Body of pancreas (tissue), 4 donors: ENCODE measurements around the gene AKR1C1. TPM values are rescaled to one million over a fixed set of nuclear protein-coding genes. Genes with fewer than 3 reads are reported as not detected.

Source experiments
- ATAC-seq: fragments of 150-250 bp; one replicate; pipeline ENCODE4 v1.9.1; 2016
- DNase-seq, 4 donors: peaks; one replicate each; pipeline ENCODE4 v3.0.0-alpha.2; 2019
- H3K27ac ChIP-seq, 4 donors: fragments of 200-600 bp; sonication (generic); 1 replicate in 3 of 4; 2 replicates in 1 of 4; pipeline versions ENCODE4 v1.5.1 to v1.6.1; 2016 to 2019; ENCODE audit warnings: mild to moderate bottlenecking in 1 of 4, mixed read lengths in 1 of 4, moderate library complexity in 1 of 4
- H3K27me3 ChIP-seq, 2 donors: fragments of 200-600 bp; sonication (generic); one replicate each; pipeline ENCODE4 v1.6.0; 2016; ENCODE audit warnings: mild to moderate bottlenecking in 1 of 2
- H3K36me3 ChIP-seq, 2 donors: fragments of 200-600 bp; sonication (generic); replicated peaks in 1 of 2; 2 replicates each; pipeline ENCODE4 v1.5.1; 2016; ENCODE audit warnings: low read depth in 2 of 2; ENCODE audit not compliant: insufficient read depth in 1 of 2
- H3K4me1 ChIP-seq: fragments of 200-600 bp; sonication (generic); one replicate; pipeline ENCODE4 v1.6.0; 2016
- H3K4me3 ChIP-seq, 2 donors: fragments of 200-600 bp; sonication (generic); 1 replicate in 1 of 2; 2 replicates in 1 of 2; pipeline ENCODE4 v1.5.1; 2016 to 2019
- H3K9me3 ChIP-seq, 3 donors: fragments of 200-600 bp; sonication (generic); 1 replicate in 2 of 3; 2 replicates in 1 of 3; pipeline ENCODE4 v1.5.1; 2016
- POLR2A ChIP-seq, 3 donors: fragments of 450-650 bp; IDR thresholded peaks; one replicate each; pipeline ENCODE4 v1.6.1; 2016; ENCODE audit warnings: antibody characterized with exemption in 3 of 3, mild to moderate bottlenecking in 2 of 3
- WGBS, 2 donors: methylation state at CpG; one replicate each; pipeline ENCODE4 v1.1.5; 2017; 5-methylcytosine and 5-hydroxymethylcytosine counted together
- intact Hi-C: fragments of 100-400 bp; cut with DNase I; formaldehyde crosslinking; loops from one replicate; pipeline ENCODE4 v1.15.1; 2023
- total RNA-seq, 2 donors: library from RNA; depleted of rRNA; stranded (reverse); fragments of >200 nt; gene quantifications; one replicate each; pipeline ENCODE4 v1.1.0, GENCODE V29; 2016
- TF ChIP-seq, protein P1 (sequence below), 7 experiments: fragments of 450-650 bp in 4 of 7; fragments of 200-600 bp in 3 of 7; sonication (generic) in 3 of 7; IDR thresholded peaks; one replicate each; pipeline ENCODE4 v1.5.1; 2016 to 2019; ENCODE audit warnings: antibody characterized with exemption in 7 of 7

The AKR1C1 gene
- total RNA-seq, 2 donors from 2014 or later, result 18.9 to 49.4 TPM

DNA sequence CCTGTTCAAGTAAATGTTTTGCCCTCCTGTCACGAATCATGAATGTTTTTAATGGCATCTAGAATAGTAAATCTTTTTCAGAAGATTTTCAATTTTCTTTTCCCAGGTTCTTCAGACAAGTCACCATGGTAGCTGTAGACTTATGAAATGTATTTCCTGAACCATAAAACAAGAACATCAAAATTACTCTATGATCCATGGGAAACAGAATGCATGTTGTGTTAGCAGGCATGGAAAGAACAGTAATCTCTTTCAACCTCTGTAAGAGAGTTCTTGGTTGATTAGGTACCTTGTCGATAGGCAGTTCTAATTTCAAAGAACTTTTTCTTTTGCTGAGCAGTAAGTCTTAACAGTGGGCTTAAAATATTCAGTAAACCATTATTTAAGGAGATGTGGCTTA, 17.6 kb downstream of the AKR1C1 start:
- H3K4me3 ChIP-seq, result no peak overlapping the region
- no peak for TF ChIP-seq POLR2A (IDR thresholded peaks at IDR 0.05)
- TF ChIP-seq, protein P1, sequence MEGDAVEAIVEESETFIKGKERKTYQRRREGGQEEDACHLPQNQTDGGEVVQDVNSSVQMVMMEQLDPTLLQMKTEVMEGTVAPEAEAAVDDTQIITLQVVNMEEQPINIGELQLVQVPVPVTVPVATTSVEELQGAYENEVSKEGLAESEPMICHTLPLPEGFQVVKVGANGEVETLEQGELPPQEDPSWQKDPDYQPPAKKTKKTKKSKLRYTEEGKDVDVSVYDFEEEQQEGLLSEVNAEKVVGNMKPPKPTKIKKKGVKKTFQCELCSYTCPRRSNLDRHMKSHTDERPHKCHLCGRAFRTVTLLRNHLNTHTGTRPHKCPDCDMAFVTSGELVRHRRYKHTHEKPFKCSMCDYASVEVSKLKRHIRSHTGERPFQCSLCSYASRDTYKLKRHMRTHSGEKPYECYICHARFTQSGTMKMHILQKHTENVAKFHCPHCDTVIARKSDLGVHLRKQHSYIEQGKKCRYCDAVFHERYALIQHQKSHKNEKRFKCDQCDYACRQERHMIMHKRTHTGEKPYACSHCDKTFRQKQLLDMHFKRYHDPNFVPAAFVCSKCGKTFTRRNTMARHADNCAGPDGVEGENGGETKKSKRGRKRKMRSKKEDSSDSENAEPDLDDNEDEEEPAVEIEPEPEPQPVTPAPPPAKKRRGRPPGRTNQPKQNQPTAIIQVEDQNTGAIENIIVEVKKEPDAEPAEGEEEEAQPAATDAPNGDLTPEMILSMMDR (IDR thresholded peaks at IDR 0.05), result no peak
- intact Hi-C loops, result no loop called here
- 80 to 85% methylated on average over 2 of the region's 2 CpGs for WGBS, 2 donors
- no peaks in the 10 kb centered on the region for H3K27me3 ChIP-seq
- H3K4me1 ChIP-seq, result peaks cover 41% of the 10 kb centered on the region
- ATAC-seq, result no peak
- no peak for DNase-seq
- H3K9me3 ChIP-seq, result no peaks in the 10 kb centered on the region
- peak overlapping the region; percentile 82 to 87 (median 86) for H3K27ac ChIP-seq
- no peaks in the 10 kb centered on the region for H3K36me3 ChIP-seq

GRCh38 chr10:4981722-4982471, 18.7 kb downstream of the AKR1C1 start:
- H3K4me1 ChIP-seq, result peaks cover 41% of the 10 kb centered on the region
- H3K27me3 ChIP-seq, result no peaks in the 10 kb centered on the region
- H3K4me3 ChIP-seq, result no peak overlapping the region
- no peaks in the 10 kb centered on the region for H3K36me3 ChIP-seq
- peak overlapping the region; percentile 82 to 87 (median 86) for H3K27ac ChIP-seq
- intact Hi-C loops, result no loop called here
- ATAC-seq, result peak; percentile 73
- no peaks in the 10 kb centered on the region for H3K9me3 ChIP-seq
- no peak for TF ChIP-seq POLR2A (IDR thresholded peaks at IDR 0.05)
- TF ChIP-seq, protein P1 (IDR thresholded peaks at IDR 0.05), result peak; percentile 20 to 85 (median 75)
- 22 to 27% methylated on average over 13 to 14 of the region's 14 CpGs for WGBS, 2 donors
- peak; percentile 65 to 85 (median 80) for DNase-seq

DNA sequence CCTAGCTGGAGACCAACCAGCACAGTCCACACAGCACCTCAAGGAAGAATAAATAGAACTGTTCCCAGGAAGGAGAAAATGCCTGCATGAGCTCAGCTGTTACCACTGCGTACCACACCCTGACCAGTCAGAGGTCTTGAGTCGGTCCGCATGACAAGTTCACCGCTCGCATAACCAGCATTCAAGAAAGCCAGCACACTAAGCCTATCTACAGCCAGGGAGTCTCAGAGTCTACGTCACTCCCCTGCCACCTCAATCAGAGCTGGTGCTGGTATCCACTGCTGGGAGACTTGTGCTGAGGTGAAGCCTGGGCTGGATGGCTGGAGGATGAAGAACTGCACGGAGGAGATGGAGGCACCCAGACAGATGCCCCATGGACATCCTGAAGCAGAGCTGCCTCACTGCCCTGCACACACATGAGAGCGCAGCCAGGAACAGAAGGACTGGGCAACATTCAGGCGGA, 19.6 kb downstream of the AKR1C1 start:
- H3K4me3 ChIP-seq, result no peak overlapping the region
- H3K36me3 ChIP-seq, result no peaks in the 10 kb centered on the region
- H3K4me1 ChIP-seq, result peaks cover 41% of the 10 kb centered on the region
- 40 to 56% methylated on average over 8 to 9 of the region's 9 CpGs for WGBS, 2 donors
- peak overlapping the region; percentile 82 to 87 (median 86) for H3K27ac ChIP-seq
- no peaks in the 10 kb centered on the region for H3K9me3 ChIP-seq
- intact Hi-C loops, result no loop called here
- ATAC-seq (peak; percentile 70), DNase-seq (peak; percentile 57 to 91 (median 86))
- TF ChIP-seq, protein P1 (IDR thresholded peaks at IDR 0.05), result no peak
- TF ChIP-seq POLR2A (IDR thresholded peaks at IDR 0.05), result peak; percentile 42 to 78 (median 75)
- no peaks in the 10 kb centered on the region for H3K27me3 ChIP-seq

GRCh38 chr10:4983615-4984216, 20.5 kb downstream of the AKR1C1 start:
- Histone ChIP-seq H3K4me3 (no peak overlapping the region), H3K27ac (peak overlapping the region; percentile 38 to 87 (median 84)), H3K4me1 (peaks cover 41% of the 10 kb centered on the region), H3K36me3 (no peaks in the 10 kb centered on the region), H3K9me3 (no peaks in the 10 kb centered on the region), H3K27me3 (no peaks in the 10 kb centered on the region)
- intact Hi-C loops, result no loop called here
- peak; percentile 42 for ATAC-seq
- peak; percentile 62 to 87 (median 84) for DNase-seq
- WGBS, 2 donors, result 54 to 75% methylated on average over 4 to 5 of the region's 5 CpGs
- peak; percentile 21 to 59 (median 45) for TF ChIP-seq POLR2A (IDR thresholded peaks at IDR 0.05)
- TF ChIP-seq, protein P1 (IDR thresholded peaks at IDR 0.05), result no peak
